Heart right ventricle (tissue), 16 donors: Measurements from ENCODE around the gene IL20. TPM values are rescaled to one million over a fixed set of nuclear protein-coding genes. Genes with fewer than 3 reads are reported as not detected.

Experiments
- ATAC-seq, 8 donors: fragments of 200-7000 bp; cut with Tn5 transposase; one replicate each; pipeline ENCODE4 v1.9.1; 2020; ENCODE audit warnings: mild to moderate bottlenecking in 8 of 8, moderate library complexity in 8 of 8, moderate number of reproducible peaks in 1 of 8
- DNase-seq, 2 donors: peaks; one replicate each; pipeline ENCODE4 v3.0.0-alpha.2; 2020
- H3K27ac ChIP-seq, 10 donors: fragments of 200-600 bp; sonication (generic) in 2 of 10; one replicate each; pipeline versions ENCODE4 v1.5.0 to v1.8.0; 2020 to 2022; ENCODE audit warnings: mild to moderate bottlenecking in 3 of 10
- H3K27me3 ChIP-seq, 7 donors: fragments of 200-600 bp; one replicate each; pipeline ENCODE4 v1.8.0; 2021 to 2022; ENCODE audit warnings: mild to moderate bottlenecking in 2 of 7
- H3K36me3 ChIP-seq, 9 donors: fragments of 200-600 bp; sonication (generic) in 1 of 9; one replicate each; pipeline versions ENCODE4 v1.5.0 to v1.8.0; 2020 to 2022; ENCODE audit warnings: mild to moderate bottlenecking in 2 of 9
- H3K4me1 ChIP-seq, 9 donors: fragments of 200-600 bp; sonication (generic) in 1 of 9; one replicate each; pipeline versions ENCODE4 v1.5.0 to v1.8.0; 2020 to 2022; ENCODE audit warnings: mild to moderate bottlenecking in 4 of 9
- H3K4me3 ChIP-seq, 10 donors: fragments of 200-600 bp; sonication (generic) in 2 of 10; one replicate each; pipeline versions ENCODE4 v1.5.0 to v1.8.0; 2020 to 2022; ENCODE audit warnings: mild to moderate bottlenecking in 7 of 10, moderate library complexity in 2 of 10
- H3K9me3 ChIP-seq, 11 donors: fragments of 200-600 bp in 10 of 11; sonication (generic) in 2 of 11; one replicate each; pipeline versions ENCODE4 v1.5.0 to v1.8.0; 2013 to 2022; ENCODE audit warnings: mild to moderate bottlenecking in 2 of 11, control low read depth in 1 of 11, moderate library complexity in 1 of 11
- CTCF ChIP-seq, 9 donors: fragments of 200-600 bp; sonication (generic) in 2 of 9; IDR thresholded peaks; one replicate each; pipeline versions ENCODE4 v1.5.0 to v1.8.0; 2021 to 2022; ENCODE audit warnings: antibody characterized with exemption in 9 of 9, mild to moderate bottlenecking in 5 of 9, moderate library complexity in 1 of 9
- WGBS, 2 donors: extraction: QIAGEN DNeasy Blood & Tissue Kit; methylation state at CpG; one replicate each; pipeline ENCODE4 v1.1.7; 2013; ENCODE audit warnings: inconsistent platforms in 1 of 2; 5-methylcytosine and 5-hydroxymethylcytosine counted together
- intact Hi-C, 10 donors: fragments of 100-400 bp; cut with DNase I; formaldehyde crosslinking; loops; one replicate each; pipeline versions ENCODE4 v1.11.1 to v1.14.2; 2022
- polyA plus RNA-seq, 2 donors: library from polyadenylated mRNA; stranded (reverse); fragments of 200-250 nt; gene quantifications; one replicate each; pipeline ENCODE4 v1.2.3, GENCODE V29; 2013
- total RNA-seq, 10 donors: library from RNA; stranded (reverse); fragmentation: NEBNext Ultra II Directional in 3 of 10; extraction: Animal tissue kit (Norgen Biotek cat#: 25700) in 3 of 10; gene quantifications; one replicate each; pipeline versions ENCODE4 v1.2.1 to v1.2.4, GENCODE V29; 2021 to 2023
- donor health status: Arrhythmogenic right ventricular cardiomyopathy.
- donor health status: ischemic (EF 13 %, LVEDD 7.1; RV severe dilation, severe dysfunction).
- donor health status: healthy with polysubstance abuse.
- donor health status: DM: no; HTN: yes; CAD: no.
- donor health status: DM: no; HTN: no; CAD: no.
- donor health status: ischemic (EF 25% LVEDD 6.9; RV normal size, moderate dysfunction).
- donor health status: ischemic (EF 25% LVEDD 5.7; RV mildly dilated, moderate dysfunction).
- donor health status: healthy.
- donor health status: DM: yes; HTN: yes; CAD: no.
- donor health status: Ischemic cardiomyopathy.
- donor health status: ischemic (EF 35%, LVEDD 5.7; RV mildly dilated, moderate dysfunction).
- donor health status: nonischemic (EF 11% LVEDD 7.7; RV severe dilation, severe dysfunction).
- donor health status: DM: yes; HTN: yes; CAD: no.
- donor health status: PGD.
- donor health status: ischemic (EF 29% LVEDD 5.4; RV normal size, mild dysfunction).
- donor health status: nonischemic (EF 23%, LVEDD 6.1; RV moderate dilation, normal function).

Gene IL20
- total and polyA plus RNA-seq, 12 donors: not detected

DNA sequence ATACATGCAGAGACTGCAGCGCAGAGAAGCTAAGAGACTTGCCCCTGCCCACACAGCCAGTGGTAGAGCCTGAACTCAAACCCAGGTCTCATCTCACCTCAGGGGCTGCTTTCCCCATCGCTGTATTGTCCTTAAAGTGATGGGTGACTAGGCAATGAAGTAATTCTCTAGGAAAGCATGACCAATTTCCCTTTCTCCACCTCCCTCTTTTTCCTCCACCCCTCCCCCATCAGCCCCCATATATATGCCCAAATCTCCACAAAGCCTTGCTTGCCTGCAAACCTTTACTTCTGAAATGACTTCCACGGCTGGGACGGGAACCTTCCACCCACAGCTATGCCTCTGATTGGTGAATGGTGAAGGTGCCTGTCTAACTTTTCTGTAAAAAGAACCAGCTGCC, 31.8 kb downstream of the IL20 start, which contains the start of gene IL24:
IL24 (plus strand) TSS at position 269 of the 400 bp plus-strand sequence. CDS start 390 bp downstream, outside the sequence.
- ATAC-seq: no peak
- WGBS, 2 donors: 77 to 82% methylated on average over 4 of the region's 4 CpGs
- no peak within 1 kb of the TSS for H3K27ac ChIP-seq

DNA sequence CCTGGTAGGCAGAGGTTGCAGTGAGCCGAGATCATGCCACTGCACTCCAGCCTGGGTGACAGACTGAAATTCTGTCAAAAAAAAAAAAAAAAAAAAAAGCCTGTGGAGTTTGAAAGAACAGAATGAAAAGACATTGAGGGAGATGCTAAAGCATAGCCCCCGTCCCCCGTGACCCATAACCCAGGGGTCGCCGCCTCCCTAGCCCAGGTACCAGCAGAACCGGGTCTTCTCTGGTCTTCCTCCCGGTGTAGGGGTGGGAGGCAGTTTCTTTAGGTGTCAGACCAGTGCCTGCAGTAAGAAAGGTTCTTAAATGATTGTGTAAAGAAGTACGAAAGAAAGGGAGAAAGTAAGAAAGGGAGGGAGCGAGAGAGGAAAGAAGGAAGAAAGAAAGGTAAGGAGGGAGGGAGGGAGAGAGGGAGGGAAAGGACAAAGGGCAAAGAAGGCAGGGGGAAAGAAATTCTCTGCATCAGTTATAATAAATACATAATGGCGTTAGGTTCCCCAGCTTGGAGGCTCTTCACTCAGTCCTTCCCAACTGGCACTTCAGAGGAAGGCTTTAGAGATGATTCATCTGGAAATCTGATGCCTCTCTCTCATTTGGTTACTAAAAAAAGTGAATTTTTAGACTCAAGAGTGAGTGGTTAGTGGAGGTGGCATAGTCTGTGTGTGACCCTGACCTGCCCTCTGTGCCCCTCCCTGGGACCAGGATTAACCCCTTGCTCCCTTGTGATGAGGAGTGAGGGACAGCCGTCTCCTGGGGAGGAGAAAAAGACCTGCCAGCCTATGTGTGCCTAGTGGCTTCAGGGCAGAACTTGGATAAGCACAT, 32.9 kb downstream of the IL20 start:
- DNase-seq (no peak), ATAC-seq (no peak)
- Histone ChIP-seq H3K9me3 (no peaks in the 10 kb centered on the region), H3K4me3 (no peak overlapping the region), H3K27ac (no peak overlapping the region), H3K36me3 (peaks cover 0 to 5% (median 0%) of the 10 kb centered on the region in 9 donors), H3K4me1 (peaks cover 0 to 6% (median 0%) of the 10 kb centered on the region in 9 donors), H3K27me3 (peaks cover 0 to 4% (median 0%) of the 10 kb centered on the region in 7 donors)
- intact Hi-C loops: no loop called here
- no peak for TF ChIP-seq CTCF (IDR thresholded peaks at IDR 0.05)
- WGBS, 2 donors: 83 to 89% methylated on average over 11 of the region's 11 CpGs

More for the DNA sequence above, 31.8 kb downstream of the IL20 start, which contains the start of gene IL24:
- no peak for DNase-seq
- H3K36me3 ChIP-seq: no peaks in the 10 kb centered on the region
- H3K4me3 ChIP-seq: no peak within 1 kb of the TSS
- peaks cover 0 to 3% (median 0%) of the 10 kb centered on the region in 9 donors for H3K4me1 ChIP-seq
- peaks cover 0 to 4% (median 0%) of the 10 kb centered on the region in 7 donors for H3K27me3 ChIP-seq
- TF ChIP-seq CTCF (IDR thresholded peaks at IDR 0.05): no peak
- no peaks in the 10 kb centered on the region for H3K9me3 ChIP-seq
- intact Hi-C loops: no loop called here

DNA sequence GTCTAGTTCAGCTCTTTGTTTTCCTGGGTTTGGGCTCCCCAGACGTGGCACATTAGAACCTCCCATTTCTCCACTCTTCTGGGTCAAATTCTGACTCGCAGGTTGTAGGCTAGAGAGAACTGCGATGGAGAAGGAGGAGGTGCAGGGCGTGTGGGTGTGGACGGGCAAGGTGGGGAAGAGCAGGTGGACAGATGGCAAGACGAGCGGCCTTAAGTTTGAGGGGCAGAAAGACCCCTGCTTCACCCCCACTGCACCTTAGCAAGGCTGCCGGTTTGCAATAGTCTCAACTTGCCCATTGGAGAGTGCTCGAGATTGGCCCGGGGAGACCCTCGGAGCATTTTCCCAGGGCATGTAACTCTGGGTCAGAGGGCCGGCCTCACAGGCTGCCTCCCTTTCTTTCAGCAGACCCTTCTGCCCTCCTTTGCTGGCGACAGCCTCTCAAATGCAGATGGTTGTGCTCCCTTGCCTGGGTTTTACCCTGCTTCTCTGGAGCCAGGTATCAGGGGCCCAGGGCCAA, 33.5 kb downstream of the IL20 start:
- WGBS, 2 donors: 92 to 93% methylated on average over 13 of the region's 13 CpGs
- ATAC-seq (no peak), DNase-seq (no peak)
- intact Hi-C loops: no loop called here
- H3K4me1 ChIP-seq: peaks cover 0 to 12% (median 3%) of the 10 kb centered on the region in 9 donors
- H3K36me3 ChIP-seq: peaks cover 0 to 5% (median 0%) of the 10 kb centered on the region in 9 donors
- H3K4me3 ChIP-seq: no peak overlapping the region
- no peak overlapping the region for H3K27ac ChIP-seq
- TF ChIP-seq CTCF (IDR thresholded peaks at IDR 0.05): no peak
- peaks cover 0 to 4% (median 0%) of the 10 kb centered on the region in 7 donors for H3K27me3 ChIP-seq
- no peaks in the 10 kb centered on the region for H3K9me3 ChIP-seq

DNA sequence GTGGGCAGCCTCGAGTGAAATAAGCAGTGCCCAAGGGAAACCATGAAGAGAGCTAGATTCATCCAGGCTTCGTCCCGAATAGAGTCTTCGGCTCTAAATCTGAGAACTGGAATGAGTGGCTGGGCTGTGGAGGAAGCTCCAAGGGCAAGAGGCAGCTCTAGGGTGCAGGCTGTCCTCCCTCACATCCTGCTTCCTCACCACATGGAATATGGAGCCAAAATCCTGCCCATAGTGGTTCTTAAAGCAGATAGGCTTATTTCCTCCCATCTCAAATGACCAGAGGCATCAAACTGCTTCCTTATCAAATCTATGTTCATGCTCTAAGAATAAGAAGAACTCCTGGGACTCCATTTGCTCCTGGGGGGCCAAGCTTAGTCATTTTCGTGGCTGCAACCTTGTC, 34.3 kb downstream of the IL20 start:
- peaks cover 0 to 5% (median 0%) of the 10 kb centered on the region in 9 donors for H3K36me3 ChIP-seq
- no peaks in the 10 kb centered on the region for H3K9me3 ChIP-seq
- intact Hi-C loops: loop anchor here in 1 of 10 donors (10.0 kb wide), 1 partner anchor 405 kb away; no protein-coding TSS in a partner anchor
- peaks cover 0 to 4% (median 0%) of the 10 kb centered on the region in 7 donors for H3K27me3 ChIP-seq
- WGBS, 2 donors: 64 to 82% methylated on average over 5 of the region's 5 CpGs
- H3K4me1 ChIP-seq: peaks cover 0 to 15% (median 3%) of the 10 kb centered on the region in 9 donors
- H3K27ac ChIP-seq: no peak overlapping the region
- no peak overlapping the region for H3K4me3 ChIP-seq
- DNase-seq (no peak), ATAC-seq (no peak)
- TF ChIP-seq CTCF (IDR thresholded peaks at IDR 0.05): no peak
